Left lung (tissue), 10 donors: ENCODE data around the gene ZNF423. TPM values are rescaled to one million over a fixed set of nuclear protein-coding genes. Genes with fewer than 3 reads are reported as not detected.

Experiments used
- ATAC-seq: fragments of 200-7000 bp; cut with Tn5 transposase; one replicate; pipeline ENCODE4 v1.9.1; 2020; ENCODE audit warnings: moderate library complexity
- DNase-seq, 4 donors: peaks; one replicate each; pipeline ENCODE4 v3.0.0-alpha.2; 2013 to 2020
- H3K27ac ChIP-seq, 2 donors: fragments of 200-600 bp; sonication (generic) in 1 of 2; one replicate each; pipeline versions ENCODE4 v1.5.0 to v1.8.0; 2020 to 2021
- H3K27me3 ChIP-seq, 2 donors: fragments of 200-600 bp; sonication (generic) in 1 of 2; one replicate each; pipeline versions ENCODE4 v1.5.0 to v1.8.0; 2020 to 2021
- H3K36me3 ChIP-seq, 2 donors: fragments of 200-600 bp; sonication (generic) in 1 of 2; one replicate each; pipeline versions ENCODE4 v1.5.0 to v1.8.0; 2020 to 2021
- H3K4me1 ChIP-seq, 2 donors: fragments of 200-600 bp; one replicate each; pipeline ENCODE4 v1.8.0; 2021
- H3K4me3 ChIP-seq, 2 donors: fragments of 200-600 bp; sonication (generic) in 1 of 2; one replicate each; pipeline versions ENCODE4 v1.5.0 to v1.8.0; 2020 to 2021; ENCODE audit warnings: mild to moderate bottlenecking in 1 of 2
- H3K9me3 ChIP-seq, 2 donors: fragments of 200-600 bp; sonication (generic) in 1 of 2; one replicate each; pipeline versions ENCODE4 v1.5.0 to v1.8.0; 2020 to 2021
- CTCF ChIP-seq, 2 donors: fragments of 200-600 bp; sonication (generic) in 1 of 2; IDR thresholded peaks; one replicate each; pipeline versions ENCODE4 v1.5.0 to v1.8.0; 2021; ENCODE audit warnings: antibody characterized with exemption in 2 of 2
- intact Hi-C, 2 donors: fragments of 100-400 bp; cut with DNase I; formaldehyde crosslinking; loops; one replicate each; pipeline versions ENCODE4 v1.11.2 to v1.14.2; 2022
- polyA plus RNA-seq, 6 donors: library from polyadenylated mRNA; unstranded; fragments of 120-200 nt; gene quantifications; one replicate each; pipeline ENCODE4 v1.2.1, GENCODE V29; 2013; ENCODE audit not compliant: insufficient read length in 6 of 6
- total RNA-seq, 2 donors: library from RNA; stranded (reverse); fragmentation: NEBNext Ultra II Directional; extraction: Animal tissue kit (Norgen Biotek cat#: 25700); gene quantifications; one replicate each; pipeline ENCODE4 v1.2.1, GENCODE V29; 2021
- donor health status: DM: no; HTN: yes; CAD: no.
- donor health status: DM: no; HTN: no; CAD: no.

ZNF423 gene
- total and polyA plus RNA-seq, 8 donors = 7.8 to 30.5 (median 26.6) TPM

DNA sequence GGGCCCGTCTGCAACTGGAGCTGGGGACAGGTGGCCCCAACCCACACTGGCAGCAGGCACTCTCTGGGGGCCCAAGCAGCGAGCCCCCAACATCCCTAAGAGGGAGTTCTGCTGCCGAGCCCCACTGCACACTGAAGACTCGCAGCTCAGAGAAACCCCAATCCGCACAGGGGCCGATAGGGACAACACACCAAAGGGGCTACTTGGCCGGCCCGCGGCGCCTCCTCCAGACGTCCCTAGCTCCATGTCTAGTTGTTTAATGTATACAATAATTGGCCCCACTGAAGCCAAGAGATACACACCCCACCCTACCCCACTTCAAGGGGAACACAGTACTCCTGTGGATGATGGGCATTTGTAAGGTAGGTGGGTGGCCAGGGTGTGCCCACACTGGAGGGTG is 62.7 kb downstream of the ZNF423 start:
- no peak for ATAC-seq
- no peaks in the 10 kb centered on the region for H3K36me3 ChIP-seq
- no peaks in the 10 kb centered on the region for H3K27me3 ChIP-seq
- no peaks in the 10 kb centered on the region for H3K4me1 ChIP-seq
- H3K4me3 ChIP-seq = no peak overlapping the region
- H3K27ac ChIP-seq = no peak overlapping the region
- no peaks in the 10 kb centered on the region for H3K9me3 ChIP-seq
- TF ChIP-seq CTCF (IDR thresholded peaks at IDR 0.05) = no peak
- intact Hi-C loops = no loop called here
- no peak for DNase-seq

DNA sequence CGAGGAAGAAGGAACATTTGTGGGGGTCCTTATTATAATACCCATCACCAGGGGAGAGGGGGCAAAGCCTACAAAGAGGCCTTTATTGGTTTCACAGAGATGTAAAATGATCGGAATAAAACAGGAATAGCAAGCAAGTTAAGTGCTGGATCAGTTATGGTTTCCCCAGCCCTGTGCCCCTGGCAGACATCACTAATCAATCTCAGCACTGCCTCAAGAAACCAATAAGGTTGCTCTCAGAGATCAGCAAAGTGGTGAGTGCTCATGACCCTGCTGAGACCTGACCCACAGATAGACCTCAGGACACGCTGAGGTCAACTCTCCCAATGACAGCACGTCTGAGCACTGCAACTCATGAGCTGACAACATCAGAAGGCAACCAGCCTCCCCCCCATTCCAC is 66.3 kb downstream of the ZNF423 start:
- ATAC-seq (no peak), DNase-seq (no peak)
- H3K4me3 ChIP-seq = no peak overlapping the region
- no peaks in the 10 kb centered on the region for H3K27me3 ChIP-seq
- intact Hi-C loops = no loop called here
- no peaks in the 10 kb centered on the region for H3K9me3 ChIP-seq
- H3K4me1 ChIP-seq = no peaks in the 10 kb centered on the region
- no peaks in the 10 kb centered on the region for H3K36me3 ChIP-seq
- H3K27ac ChIP-seq = no peak overlapping the region
- no peak for TF ChIP-seq CTCF (IDR thresholded peaks at IDR 0.05)

GRCh38 chr16:49788986-49789385 is 66.9 kb downstream of the ZNF423 start:
- intact Hi-C loops = no loop called here
- Histone ChIP-seq H3K36me3 (no peaks in the 10 kb centered on the region), H3K9me3 (no peaks in the 10 kb centered on the region), H3K27ac (no peak overlapping the region), H3K4me3 (no peak overlapping the region), H3K4me1 (no peaks in the 10 kb centered on the region), H3K27me3 (no peaks in the 10 kb centered on the region)
- DNase-seq (no peak), ATAC-seq (no peak)
- TF ChIP-seq CTCF (IDR thresholded peaks at IDR 0.05) = no peak

DNA sequence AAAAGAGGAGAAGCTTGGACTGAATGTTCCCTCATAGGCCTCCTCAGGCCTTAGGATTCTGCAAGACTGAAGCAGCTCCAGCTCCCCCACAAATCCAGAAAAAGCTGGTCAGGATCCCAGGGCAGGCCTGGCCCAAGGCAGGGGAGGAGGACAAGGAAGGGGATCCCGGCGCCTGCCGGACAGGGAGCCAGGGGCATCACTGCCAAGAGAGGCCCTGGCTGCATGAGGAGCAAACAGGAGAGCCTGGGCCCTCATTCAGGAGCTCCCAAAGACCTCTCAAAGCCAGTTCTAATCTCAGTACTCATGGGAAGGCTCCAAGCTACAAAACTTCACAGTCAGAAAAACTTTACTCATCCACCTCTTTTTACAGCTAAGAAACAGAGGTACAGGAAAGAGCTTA is 67.3 kb downstream of the ZNF423 start:
- Histone ChIP-seq H3K27ac (no peak overlapping the region), H3K36me3 (no peaks in the 10 kb centered on the region), H3K27me3 (no peaks in the 10 kb centered on the region), H3K4me3 (no peak overlapping the region), H3K9me3 (no peaks in the 10 kb centered on the region), H3K4me1 (no peaks in the 10 kb centered on the region)
- ATAC-seq (peak; percentile 36), DNase-seq (no peak)
- intact Hi-C loops = no loop called here
- no peak for TF ChIP-seq CTCF (IDR thresholded peaks at IDR 0.05)

- H3K27ac ChIP-seq = no peak overlapping the region
- no peaks in the 10 kb centered on the region for H3K36me3 ChIP-seq
- intact Hi-C loops = no loop called here
- no peaks in the 10 kb centered on the region for H3K9me3 ChIP-seq
- H3K27me3 ChIP-seq = no peaks in the 10 kb centered on the region
- ATAC-seq = no peak
- no peak overlapping the region for H3K4me3 ChIP-seq
- TF ChIP-seq CTCF (IDR thresholded peaks at IDR 0.05) = no peak
- DNase-seq = no peak
- no peaks in the 10 kb centered on the region for H3K4me1 ChIP-seq
Measured at GRCh38 chr16:49786926-49787557, 68.9 kb downstream of the ZNF423 start.
